ENCODE results near the gene DMPK. TPM values are rescaled to one million over a fixed set of nuclear protein-coding genes. Genes with fewer than 3 reads are reported as not detected.
"Not testable (repeated sequence)": the region's sequence is repeated elsewhere in the genome, so short reads cannot be mapped to it uniquely, and the experiment has no call there.

DMPK gene
- total RNA-seq, 2 experiments from 2014 or later, result 7.3 to 8.6 TPM

GRCh38 chr19:45800070-45800553 lies 17.8 kb upstream of the DMPK start:
- Mint-ChIP-seq H3K27me3 (peaks cover 60% of the 10 kb centered on the region), H3K36me3 (no peaks in the 10 kb centered on the region), H3K4me3 (no peak overlapping the region), H3K4me1 (peaks cover 6% of the 10 kb centered on the region), H3K27ac (no peak overlapping the region), H3K9me3 (no peaks in the 10 kb centered on the region)
- no peak for DNase-seq

- H3K4me3 Mint-ChIP-seq, H3K27ac Mint-ChIP-seq, DNase-seq, H3K9me3 Mint-ChIP-seq, H3K4me1 Mint-ChIP-seq, H3K36me3 Mint-ChIP-seq: not testable (repeated sequence)
- peaks cover 65% of the 10 kb centered on the region for H3K27me3 Mint-ChIP-seq
Observed at GRCh38 chr19:45799541-45799940, 17.3 kb upstream of the DMPK start.

- Mint-ChIP-seq H3K9me3 (no peaks in the 10 kb centered on the region), H3K4me1 (peaks cover 7% of the 10 kb centered on the region), H3K36me3 (no peaks in the 10 kb centered on the region), H3K27ac (no peak overlapping the region), H3K4me3 (no peak overlapping the region), H3K27me3 (peaks cover 68% of the 10 kb centered on the region)
- peak; percentile 62 for DNase-seq
Observed at GRCh38 chr19:45798995-45799517, 16.8 kb upstream of the DMPK start.

DNA sequence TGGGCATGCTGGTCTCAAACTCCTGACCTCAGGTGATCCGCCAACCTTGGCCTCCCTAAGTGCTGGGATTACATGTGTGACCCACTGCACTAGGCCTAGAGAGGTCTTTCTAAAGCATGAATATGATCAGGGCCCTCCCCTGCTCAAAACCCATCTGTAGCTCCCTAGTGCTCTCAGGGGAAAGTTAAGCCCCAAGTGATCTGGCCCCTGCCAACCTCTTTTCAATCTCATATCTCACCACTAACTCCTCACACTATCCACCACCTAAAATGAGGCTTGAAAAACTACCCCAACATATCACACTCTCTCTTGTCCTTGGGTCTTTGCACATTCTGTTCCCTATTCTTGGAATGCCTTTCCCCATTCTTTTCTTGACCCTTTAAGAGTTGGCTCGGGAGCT lies 12.3 kb upstream of the DMPK start:
- Mint-ChIP-seq H3K4me1 (peaks cover 34% of the 10 kb centered on the region), H3K27me3 (peaks cover 65% of the 10 kb centered on the region), H3K9me3 (no peaks in the 10 kb centered on the region), H3K4me3 (no peak overlapping the region), H3K27ac (no peak overlapping the region), H3K36me3 (peaks cover 10% of the 10 kb centered on the region)
- no peak for DNase-seq

DNA sequence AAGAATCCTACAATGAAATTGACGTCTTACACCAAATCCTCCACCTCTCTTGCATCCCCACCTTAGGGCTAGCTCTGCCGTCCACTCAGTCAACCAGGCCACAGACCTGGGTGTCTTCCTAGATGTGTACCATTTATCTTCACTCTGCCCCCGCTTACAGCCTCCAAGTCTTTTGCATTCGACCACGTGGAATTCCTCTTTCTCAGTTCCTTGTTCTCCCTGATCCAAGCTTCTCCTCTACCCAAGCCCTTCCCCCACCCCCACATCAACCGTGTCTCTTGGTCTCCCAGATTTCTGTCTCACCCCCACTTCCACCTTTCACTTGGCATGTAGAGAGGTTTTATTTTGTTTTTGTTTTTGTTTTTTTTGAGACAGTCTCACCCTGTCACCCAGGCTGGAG lies 11.6 kb upstream of the DMPK start:
- Mint-ChIP-seq H3K36me3 (peaks cover 18% of the 10 kb centered on the region), H3K27ac (no peak overlapping the region), H3K4me3 (peak overlapping the region; percentile 22), H3K27me3 (peaks cover 67% of the 10 kb centered on the region), H3K9me3 (no peaks in the 10 kb centered on the region), H3K4me1 (peaks cover 31% of the 10 kb centered on the region)
- no peak for DNase-seq

- Mint-ChIP-seq H3K36me3 (peaks cover 25% of the 10 kb centered on the region), H3K27ac (peak overlapping the region; percentile 82), H3K4me3 (peak overlapping the region; percentile 72), H3K27me3 (peaks cover 65% of the 10 kb centered on the region), H3K9me3 (no peaks in the 10 kb centered on the region), H3K4me1 (peaks cover 28% of the 10 kb centered on the region)
- no peak for DNase-seq
Observed at GRCh38 chr19:45793178-45793564, 10.9 kb upstream of the DMPK start.

DNA sequence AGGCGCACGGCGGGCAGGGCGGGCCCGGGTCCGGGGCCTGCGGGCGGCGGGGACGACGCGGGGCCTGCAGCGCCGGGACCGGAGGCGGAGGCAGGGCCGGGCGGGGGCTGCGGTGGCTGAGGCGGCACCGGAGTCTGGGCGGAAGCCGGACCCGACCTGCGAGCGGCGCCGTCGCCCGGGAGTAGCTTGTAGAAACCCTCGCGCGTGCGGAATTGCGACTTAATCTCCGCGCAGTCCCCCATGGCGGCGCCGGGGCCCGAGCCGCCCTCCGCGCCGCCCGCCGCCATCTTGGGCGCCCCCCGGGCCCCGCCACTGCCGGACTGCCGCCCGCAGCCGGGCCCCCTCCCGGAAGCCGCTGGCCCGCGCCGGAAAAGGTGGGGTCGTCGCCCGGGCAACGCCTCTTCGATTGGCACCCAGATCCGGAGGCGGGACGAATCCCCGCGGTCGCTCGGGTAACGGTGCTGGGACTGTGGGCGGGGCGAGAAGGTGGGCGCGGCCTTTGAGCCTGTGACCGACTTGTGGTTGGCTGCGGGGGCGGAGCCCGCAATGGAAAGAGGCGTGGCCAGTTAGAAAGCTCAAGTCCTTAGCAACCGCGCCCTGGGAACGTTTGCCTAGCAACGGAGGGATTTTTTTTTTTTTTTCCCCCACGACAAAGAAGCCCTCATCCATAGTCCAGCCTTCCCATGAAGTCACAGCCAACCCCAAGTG lies 10.3 kb upstream of the DMPK start, which contains the start of gene DMWD:
Gene DMWD, minus strand, starts transcription at position 376 of the 708 bp plus-strand sequence. Its CDS starts 89 bp downstream, at position 287.
- H3K4me3 Mint-ChIP-seq, result peak within 1 kb of the TSS; percentile 88
- peaks cover 29% of the 10 kb centered on the region for H3K36me3 Mint-ChIP-seq
- peaks cover 62% of the 10 kb centered on the region for H3K27me3 Mint-ChIP-seq
- peak; percentile 100 for DNase-seq
- H3K4me1 Mint-ChIP-seq, result peaks cover 28% of the 10 kb centered on the region
- H3K9me3 Mint-ChIP-seq, result no peaks in the 10 kb centered on the region
- peak within 1 kb of the TSS; percentile 83 for H3K27ac Mint-ChIP-seq

GRCh38 chr19:45791744-45792469 lies 9.6 kb upstream of the DMPK start:
- DNase-seq, result peak; percentile 33
- H3K36me3 Mint-ChIP-seq, result peaks cover 33% of the 10 kb centered on the region
- H3K27ac Mint-ChIP-seq, result peak overlapping the region; percentile 83
- H3K9me3 Mint-ChIP-seq, result no peaks in the 10 kb centered on the region
- H3K27me3 Mint-ChIP-seq, result peaks cover 58% of the 10 kb centered on the region
- peaks cover 28% of the 10 kb centered on the region for H3K4me1 Mint-ChIP-seq
- H3K4me3 Mint-ChIP-seq, result peak overlapping the region; percentile 88

DNA sequence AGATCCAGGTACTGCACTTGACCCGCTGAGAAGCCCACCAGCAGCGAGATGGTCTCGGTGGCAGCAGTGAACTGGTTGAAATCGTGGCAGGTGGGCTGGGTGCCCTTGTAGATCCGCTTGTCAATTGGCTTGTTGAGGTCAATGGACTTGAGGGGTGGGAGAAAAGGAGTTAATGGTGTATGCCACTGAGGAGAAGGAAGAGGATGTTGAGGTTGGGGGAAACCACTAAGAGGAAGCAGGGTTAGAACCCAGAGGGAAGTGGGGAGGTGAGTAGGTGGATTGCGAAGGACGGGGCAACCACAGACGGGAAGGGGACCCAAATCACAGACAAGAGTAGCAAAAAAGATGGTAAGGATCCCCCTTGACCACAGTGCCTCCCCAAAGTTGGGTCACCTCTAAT lies 8.7 kb upstream of the DMPK start:
- Mint-ChIP-seq H3K36me3 (peaks cover 38% of the 10 kb centered on the region), H3K4me1 (peaks cover 28% of the 10 kb centered on the region), H3K9me3 (no peaks in the 10 kb centered on the region), H3K27me3 (peaks cover 48% of the 10 kb centered on the region), H3K4me3 (peak overlapping the region; percentile 88), H3K27ac (no peak overlapping the region)
- no peak for DNase-seq

- Mint-ChIP-seq H3K4me1 (peaks cover 28% of the 10 kb centered on the region), H3K4me3 (no peak overlapping the region), H3K27ac (no peak overlapping the region), H3K27me3 (peaks cover 32% of the 10 kb centered on the region), H3K9me3 (no peaks in the 10 kb centered on the region), H3K36me3 (peaks cover 38% of the 10 kb centered on the region)
- DNase-seq, result no peak
Observed at GRCh38 chr19:45789035-45789786, 6.9 kb upstream of the DMPK start.

DNA sequence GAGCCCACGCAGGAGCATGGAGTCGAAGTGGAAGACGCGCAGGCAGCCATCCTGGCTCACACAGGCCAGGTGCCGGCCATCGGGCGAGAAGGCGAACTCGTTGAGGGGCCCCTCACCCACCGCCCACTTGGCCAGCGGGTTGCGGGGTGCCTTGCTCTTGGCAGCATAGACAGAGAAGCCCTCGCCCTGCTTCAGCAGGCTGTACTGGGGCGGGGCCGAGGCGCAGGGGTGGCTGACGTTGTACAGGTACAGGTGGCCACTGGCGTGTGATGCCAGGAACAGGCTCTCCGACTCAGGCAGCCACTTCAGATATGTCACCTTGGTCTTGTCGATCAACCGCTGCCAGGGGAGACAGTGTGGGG lies 4.2 kb upstream of the DMPK start:
- peaks cover 35% of the 10 kb centered on the region for H3K36me3 Mint-ChIP-seq
- no peaks in the 10 kb centered on the region for H3K9me3 Mint-ChIP-seq
- no peak overlapping the region for H3K27ac Mint-ChIP-seq
- no peak for DNase-seq
- H3K4me3 Mint-ChIP-seq, result no peak overlapping the region
- peaks cover 9% of the 10 kb centered on the region for H3K4me1 Mint-ChIP-seq
- H3K27me3 Mint-ChIP-seq, result peaks cover 22% of the 10 kb centered on the region

- no peak overlapping the region for H3K27ac Mint-ChIP-seq
- H3K9me3 Mint-ChIP-seq, result no peaks in the 10 kb centered on the region
- H3K27me3 Mint-ChIP-seq, result peaks cover 26% of the 10 kb centered on the region
- no peak for DNase-seq
- peaks cover 35% of the 10 kb centered on the region for H3K36me3 Mint-ChIP-seq
- no peak overlapping the region for H3K4me3 Mint-ChIP-seq
- H3K4me1 Mint-ChIP-seq, result peaks cover 4% of the 10 kb centered on the region
Observed at GRCh38 chr19:45785781-45786532, 3.7 kb upstream of the DMPK start.

DNA sequence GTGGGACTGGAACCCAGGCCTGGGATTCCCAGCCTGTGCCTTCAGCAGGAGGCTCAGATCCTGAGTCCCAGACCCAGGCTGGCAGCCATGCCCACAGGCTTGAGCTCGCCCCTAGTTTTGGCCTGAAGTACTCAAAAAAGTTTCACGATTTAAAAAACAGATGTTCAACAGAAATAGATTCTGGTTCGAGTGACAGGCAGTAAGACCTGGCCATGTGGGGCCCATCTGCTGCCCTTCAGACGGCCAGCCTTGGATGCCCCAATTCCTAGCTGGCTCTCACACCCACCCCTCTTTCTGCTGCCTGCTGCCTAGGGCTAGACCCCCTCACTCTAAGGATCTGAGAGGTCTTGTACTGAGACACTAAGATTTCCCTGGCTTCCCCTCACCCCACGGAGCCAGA lies 2.8 kb upstream of the DMPK start:
- H3K27ac Mint-ChIP-seq, result no peak overlapping the region

GRCh38 chr19:45784096-45784495 lies 1.8 kb upstream of the DMPK start:
- H3K27ac Mint-ChIP-seq, result no peak overlapping the region
- peaks cover 36% of the 10 kb centered on the region for H3K27me3 Mint-ChIP-seq
- H3K4me3 Mint-ChIP-seq, result no peak overlapping the region
- H3K4me1 Mint-ChIP-seq, result peaks cover 8% of the 10 kb centered on the region
- peaks cover 23% of the 10 kb centered on the region for H3K36me3 Mint-ChIP-seq
- no peak for DNase-seq
- no peaks in the 10 kb centered on the region for H3K9me3 Mint-ChIP-seq

More for the DNA sequence above, 2.8 kb upstream of the DMPK start:
- Mint-ChIP-seq H3K36me3 (peaks cover 31% of the 10 kb centered on the region), H3K27me3 (peaks cover 34% of the 10 kb centered on the region), H3K9me3 (no peaks in the 10 kb centered on the region), H3K4me1 (no peaks in the 10 kb centered on the region), H3K4me3 (no peak overlapping the region)
- DNase-seq, result no peak

Measured in activated naive CD8-positive, alpha-beta T cell treated with anti-CD3 and anti-CD28 coated beads for 36 hours (primary cell).